Neural cell (in vitro differentiated cells): ENCODE results near the gene NUTF2. TPM values are rescaled to one million over a fixed set of nuclear protein-coding genes. Genes with fewer than 3 reads are reported as not detected.

ENCODE experiments used
- H2AFZ ChIP-seq: fragments of 200-600, 300-800 bp; sonication (generic), shearing (Covaris generic); 2 replicates; pipeline ENCODE4 v1.6.0; 2014; ENCODE audit warnings: low read depth, mild to moderate bottlenecking, antibody characterized with exemption, low read length, moderate library complexity
- H3F3A ChIP-seq: fragments of 200-600 bp; shearing (Covaris generic); 2 replicates; pipeline ENCODE4 v1.6.1; 2016; ENCODE audit warnings: mild to moderate bottlenecking, moderate library complexity, mixed read lengths, antibody characterized with exemption, low read length; ENCODE audit not compliant: insufficient read depth, poor library complexity, severe bottlenecking
- H3K27ac ChIP-seq: fragments of 200-600, 300-800 bp; sonication (generic), shearing (Covaris generic); 2 replicates; pipeline ENCODE4 v1.5.1; 2014; ENCODE audit warnings: mild to moderate bottlenecking, low read length, moderate library complexity
- H3K27me3 ChIP-seq: fragments of 300-800, 200-600 bp; sonication (generic), shearing (Covaris generic); 2 replicates; pipeline ENCODE4 v1.6.0; 2014; ENCODE audit warnings: mild to moderate bottlenecking, low read depth, low read length, moderate library complexity; ENCODE audit not compliant: insufficient read depth
- H3K36me3 ChIP-seq: fragments of 300-800, 200-600 bp; sonication (generic), shearing (Covaris generic); 2 replicates; pipeline ENCODE4 v1.5.1; 2014; ENCODE audit warnings: mild to moderate bottlenecking, antibody characterized with exemption, low read length, moderate library complexity; ENCODE audit not compliant: insufficient read depth
- H3K4me2 ChIP-seq: fragments of 300-800, 200-600 bp; sonication (generic), shearing (Covaris generic); 2 replicates; pipeline ENCODE4 v1.6.0; 2014; ENCODE audit warnings: mild to moderate bottlenecking, low read length
- H3K4me3 ChIP-seq: fragments of 300-800, 200-600 bp; sonication (generic), shearing (Covaris generic); 2 replicates; pipeline ENCODE4 v1.5.1; 2014; ENCODE audit warnings: mild to moderate bottlenecking, low read length, moderate library complexity
- H3K79me2 ChIP-seq: fragments of 200-600 bp; shearing (Covaris generic); replicated peaks from 2 replicates; pipeline ENCODE4 v1.6.0; 2014; ENCODE audit warnings: mild to moderate bottlenecking, low read length, moderate library complexity; ENCODE audit not compliant: insufficient read depth
- H3K9ac ChIP-seq: fragments of 300-800, 200-600 bp; sonication (generic), shearing (Covaris generic); 2 replicates; pipeline ENCODE4 v1.6.1; 2016; ENCODE audit warnings: mild to moderate bottlenecking, low read length, mixed read lengths
- H3K9me2 ChIP-seq: fragments of 200-600 bp; shearing (Covaris generic); 2 replicates; pipeline ENCODE4 v1.6.1; 2016; ENCODE audit warnings: mild to moderate bottlenecking, low read length, mixed read lengths; ENCODE audit not compliant: insufficient read depth
- H3K9me3 ChIP-seq: fragments of 200-600, 300-800 bp; sonication (generic), shearing (Covaris generic); 2 replicates; pipeline ENCODE4 v1.6.1; 2016; ENCODE audit warnings: mild to moderate bottlenecking, mixed run types, low read length, moderate library complexity, mixed read lengths
- H4K20me1 ChIP-seq: fragments of 200-600 bp; shearing (Covaris generic); 2 replicates; pipeline ENCODE4 v1.6.1; 2016; ENCODE audit warnings: mild to moderate bottlenecking, mixed run types; ENCODE audit not compliant: insufficient read depth
- EP300 ChIP-seq: fragments of 450-650 bp; conservative IDR thresholded peaks from 2 replicates; pipeline ENCODE4 v1.6.1; 2014; ENCODE audit warnings: antibody characterized with exemption, mild to moderate bottlenecking, moderate library complexity; ENCODE audit not compliant: poor library complexity, severe bottlenecking
- EZH2 ChIP-seq: fragments of 200-600, 300-800 bp; shearing (Covaris generic), sonication (generic); IDR thresholded peaks from 2 replicates; pipeline ENCODE4 v1.6.1; 2014; ENCODE audit warnings: antibody characterized with exemption, low read length, borderline replicate concordance, mild to moderate bottlenecking; ENCODE audit not compliant: insufficient read depth, poor library complexity, severe bottlenecking
- MXI1 ChIP-seq: fragments of 450-650 bp; conservative IDR thresholded peaks from 2 replicates; pipeline ENCODE4 v1.6.1; 2014; ENCODE audit warnings: antibody characterized with exemption, mild to moderate bottlenecking; ENCODE audit not compliant: poor library complexity, severe bottlenecking
- POLR2AphosphoS5 ChIP-seq: IDR thresholded peaks from 2 replicates; pipeline ENCODE4 v1.6.1; 2012
- RAD21 ChIP-seq: fragments of 450-650 bp; conservative IDR thresholded peaks from 2 replicates; pipeline ENCODE4 v1.6.1; 2014; ENCODE audit warnings: antibody characterized with exemption, mild to moderate bottlenecking, moderate library complexity
- SMC3 ChIP-seq: fragments of 450-650 bp; conservative IDR thresholded peaks from 2 replicates; pipeline ENCODE4 v1.6.1; 2014; ENCODE audit warnings: antibody characterized with exemption, mild to moderate bottlenecking, moderate library complexity; ENCODE audit not compliant: poor library complexity
- TAF1 ChIP-seq: IDR thresholded peaks from 2 replicates; pipeline ENCODE4 v1.6.1; 2012; ENCODE audit warnings: low read depth
- polyA plus RNA-seq: library from polyadenylated mRNA; depleted of rRNA; stranded (reverse); fragments of >200 nt; gene quantifications from 2 replicates; pipeline ENCODE4 v1.2.3, GENCODE V29; 2014
- TF ChIP-seq, protein P1 (sequence below): IDR thresholded peaks from 2 replicates; pipeline ENCODE4 v1.6.1; 2012; ENCODE audit warnings: borderline replicate concordance
- TF ChIP-seq, protein P2 (sequence below): fragments of 450-650 bp; IDR thresholded peaks from 2 replicates; pipeline ENCODE4 v1.5.1; 2014; ENCODE audit warnings: antibody characterized with exemption, mild to moderate bottlenecking, moderate library complexity; ENCODE audit not compliant: poor library complexity, severe bottlenecking

Gene NUTF2
- polyA plus RNA-seq, 1 donor from 2014 or later = 98.6 TPM

DNA sequence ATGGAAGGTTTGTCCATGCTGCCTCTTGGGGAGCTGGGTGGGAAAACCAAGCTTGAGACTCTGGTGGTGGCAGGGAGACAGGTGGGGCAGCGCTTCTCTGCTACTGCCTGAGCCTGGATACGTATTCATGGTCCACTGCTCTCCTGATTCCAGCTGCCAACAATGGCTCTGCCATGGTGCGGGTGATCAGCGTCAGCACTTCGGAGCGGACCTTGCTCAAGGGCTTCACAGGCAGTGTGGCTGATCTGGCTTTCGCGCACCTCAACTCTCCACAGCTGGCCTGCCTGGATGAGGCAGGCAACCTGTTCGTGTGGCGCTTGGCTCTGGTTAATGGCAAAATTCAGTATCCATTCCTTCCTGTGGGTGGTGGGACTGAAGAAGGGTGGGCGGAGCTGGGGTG lies 30.3 kb downstream of the NUTF2 start:
- H4K20me1 ChIP-seq = no peaks in the 10 kb centered on the region
- no peak overlapping the region for H3K4me2 ChIP-seq
- H3K36me3 ChIP-seq = no peaks in the 10 kb centered on the region

DNA sequence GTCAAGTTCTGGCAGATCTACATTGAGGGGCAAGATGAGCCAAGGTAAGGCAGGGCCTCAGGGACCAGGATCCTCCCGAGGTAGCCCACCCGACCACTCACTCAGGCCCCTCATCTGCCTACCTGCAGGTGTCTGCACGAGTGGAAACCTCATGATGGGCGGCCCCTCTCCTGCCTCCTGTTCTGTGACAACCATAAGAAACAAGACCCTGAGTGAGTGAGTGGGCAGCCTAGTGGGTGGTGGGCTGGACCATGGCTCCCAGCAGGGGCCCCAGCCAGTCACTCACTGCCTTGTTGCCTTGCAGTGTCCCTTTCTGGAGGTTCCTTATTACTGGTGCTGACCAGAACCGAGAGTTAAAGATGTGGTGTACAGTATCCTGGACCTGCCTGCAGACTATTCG lies 31.5 kb downstream of the NUTF2 start:
- no peak overlapping the region for H3K4me3 ChIP-seq
- H3K9ac ChIP-seq = no peak overlapping the region
- no peaks in the 10 kb centered on the region for H3K27me3 ChIP-seq
- H2AFZ ChIP-seq = no peak overlapping the region
- peaks cover 24% of the 10 kb centered on the region for H3K79me2 ChIP-seq
- TF ChIP-seq POLR2AphosphoS5 = no peak
- TF ChIP-seq, protein P1, sequence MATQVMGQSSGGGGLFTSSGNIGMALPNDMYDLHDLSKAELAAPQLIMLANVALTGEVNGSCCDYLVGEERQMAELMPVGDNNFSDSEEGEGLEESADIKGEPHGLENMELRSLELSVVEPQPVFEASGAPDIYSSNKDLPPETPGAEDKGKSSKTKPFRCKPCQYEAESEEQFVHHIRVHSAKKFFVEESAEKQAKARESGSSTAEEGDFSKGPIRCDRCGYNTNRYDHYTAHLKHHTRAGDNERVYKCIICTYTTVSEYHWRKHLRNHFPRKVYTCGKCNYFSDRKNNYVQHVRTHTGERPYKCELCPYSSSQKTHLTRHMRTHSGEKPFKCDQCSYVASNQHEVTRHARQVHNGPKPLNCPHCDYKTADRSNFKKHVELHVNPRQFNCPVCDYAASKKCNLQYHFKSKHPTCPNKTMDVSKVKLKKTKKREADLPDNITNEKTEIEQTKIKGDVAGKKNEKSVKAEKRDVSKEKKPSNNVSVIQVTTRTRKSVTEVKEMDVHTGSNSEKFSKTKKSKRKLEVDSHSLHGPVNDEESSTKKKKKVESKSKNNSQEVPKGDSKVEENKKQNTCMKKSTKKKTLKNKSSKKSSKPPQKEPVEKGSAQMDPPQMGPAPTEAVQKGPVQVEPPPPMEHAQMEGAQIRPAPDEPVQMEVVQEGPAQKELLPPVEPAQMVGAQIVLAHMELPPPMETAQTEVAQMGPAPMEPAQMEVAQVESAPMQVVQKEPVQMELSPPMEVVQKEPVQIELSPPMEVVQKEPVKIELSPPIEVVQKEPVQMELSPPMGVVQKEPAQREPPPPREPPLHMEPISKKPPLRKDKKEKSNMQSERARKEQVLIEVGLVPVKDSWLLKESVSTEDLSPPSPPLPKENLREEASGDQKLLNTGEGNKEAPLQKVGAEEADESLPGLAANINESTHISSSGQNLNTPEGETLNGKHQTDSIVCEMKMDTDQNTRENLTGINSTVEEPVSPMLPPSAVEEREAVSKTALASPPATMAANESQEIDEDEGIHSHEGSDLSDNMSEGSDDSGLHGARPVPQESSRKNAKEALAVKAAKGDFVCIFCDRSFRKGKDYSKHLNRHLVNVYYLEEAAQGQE = no peak
- no peak for TF ChIP-seq SMC3
- no peak for TF ChIP-seq RAD21
- TF ChIP-seq, protein P2, sequence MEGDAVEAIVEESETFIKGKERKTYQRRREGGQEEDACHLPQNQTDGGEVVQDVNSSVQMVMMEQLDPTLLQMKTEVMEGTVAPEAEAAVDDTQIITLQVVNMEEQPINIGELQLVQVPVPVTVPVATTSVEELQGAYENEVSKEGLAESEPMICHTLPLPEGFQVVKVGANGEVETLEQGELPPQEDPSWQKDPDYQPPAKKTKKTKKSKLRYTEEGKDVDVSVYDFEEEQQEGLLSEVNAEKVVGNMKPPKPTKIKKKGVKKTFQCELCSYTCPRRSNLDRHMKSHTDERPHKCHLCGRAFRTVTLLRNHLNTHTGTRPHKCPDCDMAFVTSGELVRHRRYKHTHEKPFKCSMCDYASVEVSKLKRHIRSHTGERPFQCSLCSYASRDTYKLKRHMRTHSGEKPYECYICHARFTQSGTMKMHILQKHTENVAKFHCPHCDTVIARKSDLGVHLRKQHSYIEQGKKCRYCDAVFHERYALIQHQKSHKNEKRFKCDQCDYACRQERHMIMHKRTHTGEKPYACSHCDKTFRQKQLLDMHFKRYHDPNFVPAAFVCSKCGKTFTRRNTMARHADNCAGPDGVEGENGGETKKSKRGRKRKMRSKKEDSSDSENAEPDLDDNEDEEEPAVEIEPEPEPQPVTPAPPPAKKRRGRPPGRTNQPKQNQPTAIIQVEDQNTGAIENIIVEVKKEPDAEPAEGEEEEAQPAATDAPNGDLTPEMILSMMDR = no peak
- H4K20me1 ChIP-seq = no peaks in the 10 kb centered on the region
- H3K36me3 ChIP-seq = no peaks in the 10 kb centered on the region
- no peaks in the 10 kb centered on the region for H3F3A ChIP-seq
- H3K9me2 ChIP-seq = no peaks in the 10 kb centered on the region
- no peak overlapping the region for H3K27ac ChIP-seq
- no peak overlapping the region for H3K4me2 ChIP-seq
- H3K9me3 ChIP-seq = no peaks in the 10 kb centered on the region

More for the DNA sequence above, 30.3 kb downstream of the NUTF2 start:
- no peak overlapping the region for H2AFZ ChIP-seq
- peaks cover 26% of the 10 kb centered on the region for H3K79me2 ChIP-seq
- no peaks in the 10 kb centered on the region for H3K9me3 ChIP-seq
- no peak overlapping the region for H3K27ac ChIP-seq
- no peaks in the 10 kb centered on the region for H3F3A ChIP-seq
- no peaks in the 10 kb centered on the region for H3K9me2 ChIP-seq
- no peak overlapping the region for H3K9ac ChIP-seq
- TF ChIP-seq POLR2AphosphoS5 = no peak
- TF ChIP-seq, protein P2 = no peak
- TF ChIP-seq RAD21 = no peak
- TF ChIP-seq EZH2 = no peak
- no peak for TF ChIP-seq TAF1
- no peak for TF ChIP-seq SMC3
- no peak for TF ChIP-seq EP300
- no peak for TF ChIP-seq MXI1
- TF ChIP-seq, protein P1 = no peak
- H3K27me3 ChIP-seq = no peaks in the 10 kb centered on the region
- no peak overlapping the region for H3K4me3 ChIP-seq
